Thyroid gland (tissue), 4 donors: ENCODE results near the gene SATB1. TPM values are rescaled to one million over a fixed set of nuclear protein-coding genes. Genes with fewer than 3 reads are reported as not detected.

ENCODE experiments used
- DNase-seq, 2 donors: peaks; one replicate each; pipeline ENCODE4 v3.0.0-alpha.2; 2019
- H3K27ac ChIP-seq, 3 donors: fragments of 200-600 bp; sonication (generic); 1 replicate in 2 of 3; 2 replicates in 1 of 3; pipeline ENCODE4 v1.5.1; 2016 to 2019; ENCODE audit warnings: mild to moderate bottlenecking in 1 of 3, moderate library complexity in 1 of 3
- H3K27me3 ChIP-seq: fragments of 200-600 bp; sonication (generic); one replicate; pipeline ENCODE4 v1.5.1; 2019
- H3K36me3 ChIP-seq, 2 donors: fragments of 200-600 bp; sonication (generic); one replicate each; pipeline ENCODE4 v1.5.1; 2016 to 2019
- H3K4me1 ChIP-seq, 2 donors: fragments of 200-600 bp; sonication (generic); one replicate each; pipeline ENCODE4 v1.5.1; 2017 to 2019
- H3K4me3 ChIP-seq, 3 donors: fragments of 200-600 bp; sonication (generic); replicated peaks in 1 of 3; 1 replicate in 2 of 3; 2 replicates in 1 of 3; pipeline ENCODE4 v1.5.1; 2016; ENCODE audit warnings: mild to moderate bottlenecking in 1 of 3
- H3K9me3 ChIP-seq: fragments of 200-600 bp; sonication (generic); one replicate; pipeline ENCODE4 v1.5.1; 2017
- CTCF ChIP-seq, 6 experiments: fragments of 200-600 bp in 3 of 6; fragments of 450-650 bp in 3 of 6; sonication (generic) in 3 of 6; IDR thresholded peaks; one replicate each; pipeline ENCODE4 v1.5.1; 2016 to 2019; ENCODE audit warnings: antibody characterized with exemption in 6 of 6, mild to moderate bottlenecking in 2 of 6, inconsistent platforms in 1 of 6, moderate library complexity in 1 of 6
- POLR2A ChIP-seq, 2 donors: fragments of 450-650 bp; IDR thresholded peaks; one replicate each; pipeline ENCODE4 v1.6.1; 2017; ENCODE audit warnings: antibody characterized with exemption in 2 of 2, mild to moderate bottlenecking in 2 of 2, moderate library complexity in 1 of 2
- WGBS, 2 donors: methylation state at CpG; one replicate each; pipeline ENCODE4 v1.1.5; 2017; 5-methylcytosine and 5-hydroxymethylcytosine counted together
- intact Hi-C: fragments of 100-400 bp; cut with DNase I; formaldehyde crosslinking; loops from one replicate; pipeline ENCODE4 v1.15.1; 2023
- total RNA-seq, 4 donors: library from RNA; depleted of rRNA; stranded (reverse); fragments of >200 nt; gene quantifications; one replicate each; pipeline ENCODE4 v1.2.3, GENCODE V29; 2016

Gene SATB1
- total RNA-seq, 4 donors from 2014 or later, result 45.4 to 115 (median 64.4) TPM

- TF ChIP-seq CTCF (IDR thresholded peaks at IDR 0.05) (no peak), POLR2A (IDR thresholded peaks at IDR 0.05) (no peak)
- H3K36me3 ChIP-seq, result no peaks in the 10 kb centered on the region
- intact Hi-C loops, result no loop called here
- no peak overlapping the region for H3K4me3 ChIP-seq
- no peak for DNase-seq
- H3K9me3 ChIP-seq, result no peaks in the 10 kb centered on the region
- no peaks in the 10 kb centered on the region for H3K4me1 ChIP-seq
- H3K27ac ChIP-seq, result no peak overlapping the region
- H3K27me3 ChIP-seq, result no peaks in the 10 kb centered on the region
Observed at GRCh38 chr3:18357747-18358146, 67.4 kb downstream of the SATB1 start.

GRCh38 chr3:18355832-18356231 lies 69.3 kb downstream of the SATB1 start:
- Histone ChIP-seq H3K27ac (no peak overlapping the region), H3K27me3 (no peaks in the 10 kb centered on the region), H3K36me3 (peaks cover 0 to 5% of the 10 kb centered on the region in 2 donors), H3K9me3 (no peaks in the 10 kb centered on the region), H3K4me3 (no peak overlapping the region), H3K4me1 (no peaks in the 10 kb centered on the region)
- WGBS, 2 donors, result 95% methylated on average over 2 of the region's 2 CpGs
- TF ChIP-seq POLR2A (IDR thresholded peaks at IDR 0.05) (no peak), CTCF (IDR thresholded peaks at IDR 0.05) (no peak)
- DNase-seq, result no peak
- intact Hi-C loops, result no loop called here

GRCh38 chr3:18354701-18355100 lies 70.4 kb downstream of the SATB1 start:
- no peak overlapping the region for H3K27ac ChIP-seq
- peaks cover 0 to 7% of the 10 kb centered on the region in 2 donors for H3K36me3 ChIP-seq
- DNase-seq, result no peak
- no peak overlapping the region for H3K4me3 ChIP-seq
- H3K4me1 ChIP-seq, result no peaks in the 10 kb centered on the region
- H3K27me3 ChIP-seq, result no peaks in the 10 kb centered on the region
- no peak for TF ChIP-seq POLR2A (IDR thresholded peaks at IDR 0.05)
- TF ChIP-seq CTCF (IDR thresholded peaks at IDR 0.05), result no peak
- intact Hi-C loops, result no loop called here
- 86 to 90% methylated on average over 5 of the region's 5 CpGs for WGBS, 2 donors
- no peaks in the 10 kb centered on the region for H3K9me3 ChIP-seq

GRCh38 chr3:18351823-18352744 lies 73.1 kb downstream of the SATB1 start:
- no peaks in the 10 kb centered on the region for H3K4me1 ChIP-seq
- no peak overlapping the region for H3K27ac ChIP-seq
- WGBS, 2 donors, result 86 to 91% methylated on average over 12 of the region's 12 CpGs
- no peaks in the 10 kb centered on the region for H3K27me3 ChIP-seq
- no peaks in the 10 kb centered on the region for H3K9me3 ChIP-seq
- intact Hi-C loops, result no loop called here
- no peak overlapping the region for H3K4me3 ChIP-seq
- TF ChIP-seq CTCF (IDR thresholded peaks at IDR 0.05) (no peak), POLR2A (IDR thresholded peaks at IDR 0.05) (no peak)
- no peak for DNase-seq
- peaks cover 10 to 22% of the 10 kb centered on the region in 2 donors for H3K36me3 ChIP-seq

GRCh38 chr3:18351069-18351628 lies 74.0 kb downstream of the SATB1 start:
- WGBS, 2 donors, result 93 to 94% methylated on average over 5 of the region's 5 CpGs
- Histone ChIP-seq H3K27me3 (no peaks in the 10 kb centered on the region), H3K9me3 (no peaks in the 10 kb centered on the region), H3K27ac (no peak overlapping the region), H3K4me1 (no peaks in the 10 kb centered on the region), H3K36me3 (peaks cover 10 to 22% of the 10 kb centered on the region in 2 donors), H3K4me3 (no peak overlapping the region)
- no peak for DNase-seq
- TF ChIP-seq CTCF (IDR thresholded peaks at IDR 0.05) (no peak), POLR2A (IDR thresholded peaks at IDR 0.05) (no peak)
- intact Hi-C loops, result no loop called here
